CD4-positive, alpha-beta T cell treated with Interleukin-4 for 1 hour (primary cell): ENCODE results near the gene TRIO.

Experiments
- DNase-seq, 2 donors: peaks; one replicate each; pipeline ENCODE4 v3.0.0-alpha.2; 2020 to 2022

Gene TRIO

DNA sequence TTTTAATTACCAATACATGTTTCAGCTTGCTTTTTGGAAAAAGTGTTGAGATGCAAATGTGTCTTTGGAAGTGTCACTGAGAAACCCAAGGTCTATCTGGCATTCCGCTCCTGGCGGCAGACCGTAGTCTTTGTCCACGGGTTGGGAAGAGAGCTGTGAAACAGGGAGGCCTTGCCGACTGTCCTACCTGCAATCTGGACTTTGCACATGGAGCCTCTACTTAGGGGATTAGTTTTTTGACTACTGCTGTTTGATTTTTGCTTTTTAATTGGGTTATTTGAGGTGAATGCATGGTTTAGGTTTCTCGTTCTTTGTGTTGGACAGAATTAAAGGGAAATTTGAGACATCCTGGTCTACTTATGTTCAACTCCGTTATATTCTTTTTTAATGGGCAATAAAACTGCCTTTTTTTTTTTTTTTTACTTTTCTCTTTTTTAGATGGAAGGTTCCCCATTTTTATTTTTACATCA is 25.7 kb downstream of the TRIO start:
- no peak for DNase-seq

GRCh38 chr5:14171046-14171445 is 27.9 kb downstream of the TRIO start:
- no peak for DNase-seq

- no peak for DNase-seq
Observed at GRCh38 chr5:14171621-14172020, 28.5 kb downstream of the TRIO start.

DNA sequence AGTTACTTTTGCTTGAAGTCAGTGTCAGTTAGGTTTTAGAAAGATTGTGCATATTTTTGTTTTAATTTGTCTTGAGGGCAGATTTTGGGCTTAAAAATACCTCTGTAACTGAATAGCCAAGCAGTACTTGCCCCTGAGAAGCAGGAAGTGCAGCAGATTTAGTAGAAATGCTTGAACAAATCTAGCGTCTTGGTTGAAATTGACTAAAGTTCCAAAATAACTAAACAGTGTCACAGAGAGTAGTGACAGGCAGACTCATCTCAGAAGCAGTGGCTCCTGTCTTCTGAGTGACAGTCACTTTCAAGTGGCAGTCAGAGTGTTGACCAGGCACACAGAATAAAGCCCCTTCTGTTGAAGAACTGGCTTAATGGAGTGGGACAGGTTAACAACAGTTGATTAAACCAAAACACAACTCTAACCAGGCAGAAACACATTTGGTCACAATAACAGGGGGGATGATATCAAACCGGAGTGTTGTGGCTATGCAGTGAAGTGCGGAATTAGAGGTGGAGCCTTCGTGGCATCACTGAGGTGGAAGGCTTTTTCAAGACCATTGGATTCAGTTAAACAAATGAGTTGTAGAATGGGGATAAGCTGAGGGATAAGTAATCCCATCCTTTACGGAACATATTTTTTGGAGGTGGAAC is 29.1 kb downstream of the TRIO start:
- no peak for DNase-seq

- no peak for DNase-seq
Observed at GRCh38 chr5:14173377-14174229, 30.5 kb downstream of the TRIO start.

DNA sequence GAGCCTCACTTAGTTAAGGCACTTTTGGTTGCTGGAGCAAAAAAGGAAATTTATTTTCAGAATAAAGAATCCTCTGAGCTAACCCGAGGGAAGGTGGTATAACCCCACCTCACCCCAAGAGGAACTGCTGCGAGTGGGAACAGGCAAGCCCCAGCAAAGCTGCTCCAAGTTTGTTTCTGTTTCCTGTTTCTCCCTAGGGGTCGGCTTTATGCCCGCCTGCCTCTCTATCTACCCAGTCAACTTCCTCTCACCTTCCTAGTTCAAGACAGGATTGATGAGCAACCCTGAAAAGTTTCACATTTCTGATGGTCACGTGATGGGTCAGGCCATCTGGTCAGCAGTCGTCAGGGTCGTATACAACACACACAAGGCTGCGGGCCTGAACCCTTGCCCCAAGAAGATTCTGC is 31.1 kb downstream of the TRIO start:
- no peak for DNase-seq

- DNase-seq, result no peak
Observed at GRCh38 chr5:14175381-14175780, 32.2 kb downstream of the TRIO start.

GRCh38 chr5:14176888-14177287 is 33.7 kb downstream of the TRIO start:
- no peak for DNase-seq

- DNase-seq, result no peak
Observed at GRCh38 chr5:14177634-14178033, 34.5 kb downstream of the TRIO start.

DNA sequence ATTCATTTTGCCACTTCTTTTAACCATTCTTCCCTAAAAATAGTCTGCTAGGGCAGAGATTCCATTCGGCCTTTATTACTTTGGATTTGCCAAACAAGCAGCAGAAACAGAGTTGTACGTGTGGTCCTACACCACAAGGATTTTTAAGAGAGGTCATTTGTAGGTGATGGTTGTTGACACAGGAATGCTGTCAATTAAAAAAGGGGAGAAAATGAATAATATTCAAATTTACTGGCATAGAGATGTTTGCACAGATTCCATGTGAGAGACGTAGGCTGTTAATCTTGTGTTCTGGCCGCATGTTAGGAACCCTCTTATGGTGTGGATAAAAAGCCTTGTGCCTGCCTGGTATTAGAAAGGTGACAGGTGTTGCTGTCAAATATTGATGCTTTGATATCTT is 34.9 kb downstream of the TRIO start:
- no peak for DNase-seq

DNA sequence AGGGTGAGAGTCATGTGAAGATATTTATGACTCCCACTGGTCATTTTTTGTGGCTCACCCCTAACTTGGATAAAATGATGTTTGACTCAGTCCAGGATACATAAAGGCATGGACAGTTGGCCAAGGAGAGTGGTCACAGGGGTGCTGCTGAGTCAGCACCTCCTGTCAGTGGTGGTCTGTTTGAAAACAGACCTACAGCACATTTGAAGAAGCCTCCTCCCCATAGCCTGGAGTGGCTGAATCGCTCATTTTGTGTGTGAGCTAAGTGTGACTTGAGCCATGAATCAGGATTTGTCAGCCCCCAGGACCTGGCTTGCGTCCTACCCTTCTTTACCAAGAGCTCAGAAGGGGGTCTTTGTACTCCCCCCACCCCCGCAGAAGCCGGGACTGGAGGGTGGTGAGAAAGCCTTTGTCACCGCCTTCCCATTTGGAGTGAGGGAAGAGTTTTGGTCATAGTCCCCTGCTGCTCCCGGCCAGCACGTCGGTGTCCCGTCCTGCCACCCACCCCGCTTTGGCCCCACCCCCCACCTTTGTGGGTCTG is 35.6 kb downstream of the TRIO start:
- DNase-seq, result no peak

DNA sequence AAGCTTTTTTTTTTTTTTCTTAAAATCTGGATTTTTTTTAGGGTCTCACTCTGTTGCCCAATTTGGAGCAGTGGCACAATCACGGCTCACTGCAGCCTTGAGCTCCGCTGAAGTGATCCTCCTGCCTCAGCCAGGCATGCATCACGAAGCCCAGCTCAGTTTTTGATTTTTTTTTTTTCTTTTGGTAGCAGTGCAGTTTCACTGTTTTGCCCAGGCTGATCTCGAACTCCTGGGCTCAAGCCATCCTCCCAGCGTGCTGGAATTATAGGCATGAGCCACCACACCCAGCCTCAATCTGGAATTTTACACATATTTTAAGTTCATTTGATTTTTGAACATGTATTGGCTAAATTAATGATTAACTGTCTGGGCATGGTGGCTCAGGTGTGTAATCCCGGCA is 36.3 kb downstream of the TRIO start:
- no peak for DNase-seq

DNA sequence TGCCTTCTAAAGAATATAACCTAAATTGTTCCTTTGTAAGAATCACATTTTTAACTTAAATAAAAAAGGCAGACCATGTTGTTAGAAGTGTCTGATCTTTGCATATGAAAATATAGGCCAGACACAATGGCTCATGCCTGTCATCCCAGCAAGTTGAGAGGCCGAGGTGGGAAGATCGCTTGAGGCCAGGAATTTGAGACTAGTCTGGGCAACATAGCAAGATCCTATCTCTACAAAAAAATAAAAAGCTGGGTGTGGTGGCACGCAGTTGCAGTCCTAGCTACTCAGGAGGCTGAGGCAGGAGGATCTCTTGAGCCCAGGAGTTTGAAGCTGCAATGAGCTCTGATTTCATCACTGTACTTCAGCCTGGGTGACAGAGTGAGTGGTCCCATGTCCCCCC is 37.3 kb downstream of the TRIO start:
- no peak for DNase-seq

- no peak for DNase-seq
Observed at GRCh38 chr5:14181299-14181968, 38.3 kb downstream of the TRIO start.

DNA sequence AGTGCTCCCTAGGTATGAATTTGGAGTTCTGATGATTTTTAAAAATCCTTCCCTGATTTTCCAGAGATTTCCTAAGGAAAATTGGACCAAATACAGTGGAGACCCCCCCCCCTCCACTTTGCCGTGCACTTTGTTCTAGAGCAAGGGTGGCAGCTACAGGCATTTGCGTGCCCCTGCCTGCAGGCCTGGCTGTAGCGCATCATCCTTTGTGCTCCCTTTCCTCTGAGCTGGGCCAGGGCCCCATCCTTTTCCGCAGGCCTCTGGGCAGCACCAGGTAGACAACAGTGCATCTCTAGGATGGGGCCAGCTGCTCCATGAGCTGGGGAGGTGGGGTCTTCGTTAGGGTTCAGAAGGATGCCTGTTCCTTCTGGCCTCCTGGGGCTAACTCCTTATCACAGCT is 39.6 kb downstream of the TRIO start:
- DNase-seq, result no peak

GRCh38 chr5:14183187-14183939 is 40.2 kb downstream of the TRIO start:
- DNase-seq, result no peak

GRCh38 chr5:14184082-14184481 is 40.9 kb downstream of the TRIO start:
- no peak for DNase-seq

- no peak for DNase-seq
Observed at GRCh38 chr5:14184725-14185124, 41.6 kb downstream of the TRIO start.

- no peak for DNase-seq
Observed at GRCh38 chr5:14185326-14186058, 42.4 kb downstream of the TRIO start.

DNA sequence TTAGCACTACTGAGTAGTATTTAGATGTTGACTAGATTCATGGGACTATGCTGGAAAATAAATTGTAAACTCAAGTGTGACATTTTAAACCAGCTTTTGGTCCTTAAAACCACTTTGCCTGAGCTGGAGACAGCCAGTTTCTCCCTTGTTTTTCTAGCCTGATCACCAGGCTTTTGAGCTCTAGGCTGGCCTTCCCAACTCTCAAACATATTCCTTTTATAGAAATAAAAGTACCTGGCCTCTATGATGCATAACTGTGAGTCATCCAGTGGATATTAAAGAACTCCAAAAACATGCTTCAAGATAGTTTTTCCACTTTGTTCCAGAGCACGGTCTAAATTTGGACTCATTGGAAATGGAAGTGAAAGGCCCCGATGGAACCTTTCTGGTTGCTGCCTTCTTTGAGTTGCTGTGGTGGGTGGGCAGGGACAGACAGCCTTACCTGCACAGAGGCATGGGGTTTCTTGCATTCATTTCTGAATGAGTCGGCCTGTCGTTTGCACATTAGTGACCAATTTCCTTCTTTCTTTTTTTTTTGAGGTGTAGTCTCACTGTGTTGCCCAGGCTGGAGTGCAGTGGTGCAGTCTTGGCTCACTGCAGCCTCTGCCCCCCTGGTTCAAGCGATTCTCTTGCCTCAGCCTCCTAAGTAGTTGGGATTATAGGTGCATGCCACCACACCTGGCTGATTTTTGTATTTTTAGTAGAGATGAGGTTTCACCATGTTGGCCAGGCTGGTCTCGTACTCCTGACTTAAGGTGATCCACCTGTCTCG is 43.1 kb downstream of the TRIO start:
- no peak for DNase-seq

- DNase-seq, result no peak
Observed at GRCh38 chr5:14187157-14187556, 44.0 kb downstream of the TRIO start.
